B cell (primary cell): Measurements from ENCODE around the gene TBC1D22A.

Source experiments
- CTCF ChIP-seq: fragments of 200-600 bp; IDR thresholded peaks from one replicate; pipeline ENCODE4 v1.8.0; 2022; ENCODE audit warnings: antibody characterized with exemption, mild to moderate bottlenecking
- EZH2 ChIP-seq: IDR thresholded peaks from 2 replicates; pipeline ENCODE4 v1.6.1; 2012; ENCODE audit warnings: borderline replicate concordance, low read depth, mild to moderate bottlenecking, moderate library complexity, low read length; ENCODE audit not compliant: insufficient read depth, poor library complexity, severe bottlenecking

- TF ChIP-seq CTCF (no peak), EZH2 (no peak)
These were observed 160.9 kb downstream of the TBC1D22A start for GRCh38 chr22:46923394-46923793.
